ENCODE measurements around the gene GBP7.

- TF ChIP-seq CTCF (conservative IDR thresholded peaks at IDR 0.05; ENCODE audit: low read depth, low read length) (no peak), EZH2 (IDR thresholded peaks at IDR 0.05; ENCODE audit: borderline replicate concordance, low read depth, low read length, poor library complexity, severe bottlenecking) (no peak)
Observed at GRCh38 chr1:89176971-89177370, 1.2 kb upstream of the GBP7 start.

Data from A673 (cell line).